SH-SY5Y (cell line): ENCODE data around the gene CLRN3.

Source experiments
- GATA2 ChIP-seq: IDR thresholded peaks from 2 replicates; pipeline ENCODE4 v1.6.1; 2011; ENCODE audit warnings: mild to moderate bottlenecking, low read depth, low read length
- GATA3 ChIP-seq: IDR thresholded peaks from 2 replicates; pipeline ENCODE4 v1.6.1; 2011; ENCODE audit warnings: low read depth, mild to moderate bottlenecking, low read length, moderate library complexity

DNA sequence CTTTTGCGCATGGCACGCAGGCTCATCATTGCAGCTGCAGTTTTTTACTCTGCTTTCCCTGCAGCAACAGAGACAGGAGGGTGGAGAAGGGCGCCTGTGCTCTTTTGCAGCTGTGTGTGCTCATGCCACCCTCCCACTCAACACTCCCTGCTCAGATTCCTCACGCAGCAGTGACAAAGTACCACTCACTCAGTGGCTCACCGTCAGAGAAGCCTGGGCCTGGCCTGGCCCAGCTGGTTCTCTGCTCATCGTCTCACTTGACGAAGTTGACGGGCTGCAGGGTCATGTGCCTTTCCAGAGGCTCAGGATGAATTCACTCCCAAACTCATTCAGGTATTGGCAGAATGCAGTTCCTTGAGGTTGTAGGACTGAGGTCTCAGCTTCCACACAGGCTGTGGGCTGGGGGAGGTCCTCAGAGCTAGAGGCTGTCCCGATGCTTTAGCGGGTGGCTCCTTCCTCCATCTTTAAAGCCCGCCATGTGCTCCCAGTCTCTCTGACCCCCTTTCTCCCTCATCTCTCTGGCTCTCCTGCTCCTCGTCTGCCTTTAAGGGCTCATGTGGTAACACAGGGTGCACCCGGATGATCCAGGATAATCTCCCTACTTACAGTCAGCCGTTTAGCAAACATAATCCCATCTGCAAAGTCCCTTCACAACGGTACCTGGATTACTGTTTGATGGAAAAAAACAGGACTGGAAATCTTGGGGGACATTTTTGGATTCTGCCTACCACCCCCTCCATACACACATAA is 40.0 kb upstream of the CLRN3 start:
- TF ChIP-seq GATA3 (no peak), GATA2 (no peak)
